Retinal pigment epithelial cell (primary cell): ENCODE data around the gene ISCU.

Experiments
- DNase-seq: peaks from one replicate; pipeline ENCODE4 v3.0.0-alpha.2; 2010; ENCODE audit warnings: low read depth
- H3K4me3 ChIP-seq: 2 replicates; pipeline ENCODE4 v1.5.1; 2011; ENCODE audit warnings: mild to moderate bottlenecking, low read length, control low read depth, moderate library complexity
- TF ChIP-seq, protein P1 (sequence below): conservative IDR thresholded peaks from 2 replicates; pipeline ENCODE4 v1.5.1; 2011; ENCODE audit warnings: low read depth, low read length, control low read depth, inconsistent platforms

ISCU gene

DNA sequence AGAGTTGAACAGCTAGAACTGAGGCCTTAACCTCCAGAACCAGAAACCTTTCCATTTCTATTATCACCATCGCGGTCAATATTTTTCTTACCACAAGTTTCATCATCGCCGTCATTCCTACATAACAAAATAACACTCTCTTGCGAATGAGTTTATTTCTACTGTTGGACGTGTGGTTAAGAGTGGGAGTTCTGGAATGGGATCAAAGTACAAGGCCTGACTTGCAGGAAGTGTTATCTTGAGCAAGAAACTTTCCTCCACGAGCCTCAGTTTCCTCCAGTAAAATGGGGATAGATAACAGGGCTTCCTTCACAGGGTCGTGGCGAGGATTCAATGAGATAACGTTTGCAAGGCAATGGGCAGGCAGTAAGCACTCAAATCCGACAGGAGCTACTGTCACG, 2.1 kb upstream of the ISCU start:
- peak overlapping the region; percentile 99 for H3K4me3 ChIP-seq
- TF ChIP-seq, protein P1, sequence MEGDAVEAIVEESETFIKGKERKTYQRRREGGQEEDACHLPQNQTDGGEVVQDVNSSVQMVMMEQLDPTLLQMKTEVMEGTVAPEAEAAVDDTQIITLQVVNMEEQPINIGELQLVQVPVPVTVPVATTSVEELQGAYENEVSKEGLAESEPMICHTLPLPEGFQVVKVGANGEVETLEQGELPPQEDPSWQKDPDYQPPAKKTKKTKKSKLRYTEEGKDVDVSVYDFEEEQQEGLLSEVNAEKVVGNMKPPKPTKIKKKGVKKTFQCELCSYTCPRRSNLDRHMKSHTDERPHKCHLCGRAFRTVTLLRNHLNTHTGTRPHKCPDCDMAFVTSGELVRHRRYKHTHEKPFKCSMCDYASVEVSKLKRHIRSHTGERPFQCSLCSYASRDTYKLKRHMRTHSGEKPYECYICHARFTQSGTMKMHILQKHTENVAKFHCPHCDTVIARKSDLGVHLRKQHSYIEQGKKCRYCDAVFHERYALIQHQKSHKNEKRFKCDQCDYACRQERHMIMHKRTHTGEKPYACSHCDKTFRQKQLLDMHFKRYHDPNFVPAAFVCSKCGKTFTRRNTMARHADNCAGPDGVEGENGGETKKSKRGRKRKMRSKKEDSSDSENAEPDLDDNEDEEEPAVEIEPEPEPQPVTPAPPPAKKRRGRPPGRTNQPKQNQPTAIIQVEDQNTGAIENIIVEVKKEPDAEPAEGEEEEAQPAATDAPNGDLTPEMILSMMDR, result no peak
- no peak for DNase-seq

DNA sequence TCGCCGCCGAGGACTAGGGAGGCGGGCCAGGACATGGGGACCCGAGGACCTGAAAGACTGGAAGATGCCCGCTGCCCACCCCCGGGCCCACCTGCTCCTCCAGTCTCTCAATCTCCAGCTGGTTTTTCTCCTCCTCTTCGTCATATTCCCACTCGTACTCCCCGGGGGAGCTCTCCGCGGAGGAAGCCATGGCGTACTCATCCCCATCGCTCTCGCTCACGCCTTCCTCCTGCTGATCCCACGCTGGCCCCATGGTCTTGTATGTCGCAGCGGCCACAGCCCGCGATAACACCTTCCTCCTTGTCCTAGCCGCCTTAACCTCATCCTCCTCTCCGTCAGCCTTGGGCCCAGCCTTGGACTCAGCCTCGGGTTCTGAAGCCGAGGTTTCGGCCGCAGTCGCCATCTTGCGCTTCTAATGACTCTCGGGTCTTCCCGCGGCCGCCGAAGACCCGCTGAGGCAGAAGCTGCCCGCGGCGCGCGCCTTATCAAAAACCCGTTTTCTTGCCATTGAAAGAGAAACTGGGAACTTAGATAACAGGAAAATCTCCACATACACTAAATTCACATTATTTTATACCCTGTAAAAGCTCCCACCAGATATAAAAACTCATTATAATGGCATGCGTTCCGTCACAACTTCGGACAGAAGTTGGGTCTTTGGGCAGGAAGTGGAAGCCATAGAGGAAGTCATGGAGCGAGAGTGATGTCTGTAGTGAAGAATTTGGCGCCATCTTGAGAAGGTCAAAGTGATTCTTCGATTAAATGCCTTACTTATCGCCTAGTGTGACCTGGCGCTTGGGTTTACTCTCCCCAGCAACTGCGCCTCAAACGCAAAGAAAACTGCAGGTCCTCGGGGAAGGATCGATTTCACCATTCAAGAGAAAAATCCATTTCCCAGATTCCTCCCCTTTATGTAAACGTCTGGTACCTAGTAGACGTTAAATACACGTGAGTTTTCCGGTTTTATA, 1.4 kb upstream of the ISCU start, which contains the start of gene SART3:
TSS of gene SART3 (minus strand) at position 422 of the 968 bp plus-strand sequence. CDS start at position 403, 19 bp downstream.
- TF ChIP-seq, protein P1, result no peak
- peak; percentile 69 for DNase-seq
- H3K4me3 ChIP-seq, result peak within 1 kb of the TSS; percentile 99

DNA sequence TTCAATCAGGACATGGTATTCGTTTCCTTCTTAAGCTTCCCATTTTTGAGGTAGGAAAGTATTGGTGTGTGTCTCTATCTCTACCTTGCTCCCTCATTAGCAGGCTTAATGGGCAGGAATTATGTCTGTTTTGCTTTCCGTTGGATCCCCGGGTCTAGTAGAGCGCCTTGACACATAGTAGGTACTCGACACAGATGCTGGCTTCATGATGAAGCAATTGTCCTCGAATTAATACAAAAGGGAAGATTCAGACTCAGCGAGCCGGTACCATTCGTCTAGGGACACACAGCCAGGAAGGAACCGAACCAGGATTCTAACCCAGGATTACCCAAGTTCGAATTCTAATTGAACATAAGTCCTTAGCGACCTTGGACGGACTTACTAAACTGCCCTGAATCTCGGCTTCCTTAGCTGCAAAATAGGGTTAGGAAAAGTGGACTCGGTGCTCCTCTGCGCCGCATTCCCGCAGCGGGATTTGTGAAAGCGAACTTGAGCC, 496 bp upstream of the ISCU start:
- peak overlapping the region; percentile 99 for H3K4me3 ChIP-seq
- TF ChIP-seq, protein P1, result no peak
- no peak for DNase-seq

DNA sequence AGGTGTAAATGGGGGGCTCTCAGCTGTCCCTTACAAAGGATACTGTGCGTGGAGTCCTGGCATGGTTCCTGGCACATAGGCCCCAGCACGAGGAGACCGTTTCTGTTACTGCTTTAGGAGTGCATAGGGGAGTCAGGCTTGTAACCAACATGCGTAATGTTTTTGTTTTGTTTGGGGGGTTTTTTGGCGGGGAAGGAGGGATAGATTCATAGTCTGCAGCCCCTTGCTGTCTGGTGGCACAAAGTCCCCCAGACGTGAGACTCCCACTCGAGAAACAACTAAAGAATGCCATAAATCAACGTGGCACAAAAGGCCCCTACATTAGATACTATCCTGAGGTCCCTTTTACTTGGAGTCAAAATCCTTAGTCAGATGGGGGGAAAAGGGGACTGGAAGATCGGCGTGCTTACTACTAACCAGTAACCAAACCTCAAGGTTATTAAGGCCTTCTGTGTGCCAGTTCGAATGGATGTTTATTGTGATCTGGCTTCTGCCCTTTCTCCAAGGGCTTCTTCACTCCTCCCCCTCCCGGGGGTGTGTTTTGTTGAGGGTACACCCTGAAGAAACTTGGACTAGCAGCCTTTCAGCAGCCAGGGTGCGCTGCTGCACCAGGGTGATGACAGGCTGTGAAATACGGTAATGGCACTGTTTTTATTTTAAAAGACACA, 874 bp downstream of the ISCU start:
- peak overlapping the region; percentile 89 for H3K4me3 ChIP-seq
- TF ChIP-seq, protein P1, result peak; percentile 93
- DNase-seq, result peak; percentile 51

DNA sequence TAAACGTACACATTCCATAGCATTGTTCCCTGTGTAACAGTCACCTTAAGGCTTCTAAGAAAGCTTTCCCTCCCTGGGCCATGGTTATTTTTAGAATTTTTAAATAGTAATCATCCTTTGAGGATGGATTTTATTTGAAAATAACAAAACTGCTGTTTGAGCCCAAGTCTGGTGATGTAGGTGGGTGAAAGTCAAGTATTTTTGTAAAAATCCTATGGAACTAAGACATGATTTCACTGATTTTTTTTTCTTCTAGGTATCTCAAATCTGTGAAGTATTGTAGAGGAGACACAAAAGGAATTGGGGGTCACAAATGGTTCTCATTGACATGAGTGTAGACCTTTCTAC, 1.4 kb downstream of the ISCU start:
- TF ChIP-seq, protein P1, result no peak
- no peak overlapping the region for H3K4me3 ChIP-seq
- no peak for DNase-seq

DNA sequence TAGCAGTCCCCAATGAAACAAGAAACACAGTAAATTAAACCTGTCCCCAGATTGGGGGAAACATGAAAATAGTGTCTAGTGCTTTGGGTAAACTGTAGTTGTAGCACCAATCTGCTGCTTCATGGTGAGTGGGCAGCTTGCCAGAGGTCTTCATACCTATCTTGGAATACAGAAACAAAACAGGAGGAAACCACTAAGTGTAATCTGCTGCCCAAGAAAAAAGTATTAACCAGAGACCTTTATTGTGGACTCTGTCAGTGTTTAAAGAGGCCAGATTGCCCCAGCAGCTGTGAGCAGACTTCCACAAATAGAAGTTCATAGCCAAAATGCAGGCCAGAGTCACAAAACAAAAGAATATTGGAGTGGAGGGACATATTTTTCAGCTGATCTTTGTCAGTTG, 2.3 kb downstream of the ISCU start:
- DNase-seq, result no peak
- TF ChIP-seq, protein P1, result no peak
- no peak overlapping the region for H3K4me3 ChIP-seq
